Esophagus muscularis mucosa (tissue), 4 donors: ENCODE data around the gene HCFC1R1.

Experiments used
- EP300 ChIP-seq: sonication (generic); formaldehyde crosslinking; IDR thresholded peaks from one replicate; pipeline ENCODE4 v1.6.1; 2017; ENCODE audit warnings: antibody characterized with exemption
- POLR2A ChIP-seq: fragments of 450-650 bp; IDR thresholded peaks from one replicate; pipeline ENCODE4 v1.6.1; 2017; ENCODE audit warnings: antibody characterized with exemption, moderate library complexity, mild to moderate bottlenecking, low read depth
- POLR2AphosphoS5 ChIP-seq, 2 donors: sonication (generic); formaldehyde crosslinking; IDR thresholded peaks; one replicate each; pipeline ENCODE4 v1.6.1; 2017; ENCODE audit warnings: antibody characterized with exemption in 2 of 2
- TF ChIP-seq, protein P1 (sequence below), 3 experiments: fragments of 200-600 bp in 2 of 3; fragments of 450-650 bp in 1 of 3; sonication (generic) in 2 of 3; IDR thresholded peaks; one replicate each; pipeline ENCODE4 v1.5.1; 2017 to 2019; ENCODE audit warnings: antibody characterized with exemption in 3 of 3, mild to moderate bottlenecking in 2 of 3, moderate library complexity in 1 of 3

DNA sequence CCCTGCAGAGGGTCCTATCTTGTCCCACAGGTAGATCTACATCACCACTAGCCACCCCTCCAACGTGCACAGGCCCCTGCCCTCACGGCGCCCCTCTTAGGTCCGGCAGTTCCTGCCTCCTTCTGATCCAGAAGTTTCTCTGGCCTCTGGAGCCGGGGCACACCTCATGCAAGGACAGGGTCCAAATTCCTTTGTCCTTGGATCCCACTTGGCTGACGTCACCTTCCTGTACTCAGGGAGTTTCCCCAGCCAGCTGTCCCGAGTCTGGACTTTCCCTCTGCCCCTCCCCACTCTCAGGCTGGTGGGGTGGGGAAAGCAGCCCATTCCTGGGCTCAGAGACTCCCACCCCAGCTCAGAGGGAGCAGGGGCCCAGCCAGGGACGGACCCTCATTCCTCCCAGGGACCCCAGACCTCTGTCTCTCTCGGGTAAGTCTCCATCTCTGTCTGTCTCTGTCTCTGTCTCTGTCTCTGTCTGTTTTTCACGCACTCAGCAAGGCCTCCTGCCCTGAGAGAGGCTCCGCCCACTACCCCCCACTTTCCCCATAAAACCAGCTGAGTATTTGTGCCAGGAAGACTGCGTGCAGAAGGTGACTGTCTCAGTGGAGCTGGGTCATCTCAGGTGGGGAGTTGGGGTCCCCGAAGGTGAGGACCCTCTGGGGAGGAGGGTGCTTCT lies 41.5 kb upstream of the HCFC1R1 start, which contains the start of gene IL32:
- TF ChIP-seq, protein P1, sequence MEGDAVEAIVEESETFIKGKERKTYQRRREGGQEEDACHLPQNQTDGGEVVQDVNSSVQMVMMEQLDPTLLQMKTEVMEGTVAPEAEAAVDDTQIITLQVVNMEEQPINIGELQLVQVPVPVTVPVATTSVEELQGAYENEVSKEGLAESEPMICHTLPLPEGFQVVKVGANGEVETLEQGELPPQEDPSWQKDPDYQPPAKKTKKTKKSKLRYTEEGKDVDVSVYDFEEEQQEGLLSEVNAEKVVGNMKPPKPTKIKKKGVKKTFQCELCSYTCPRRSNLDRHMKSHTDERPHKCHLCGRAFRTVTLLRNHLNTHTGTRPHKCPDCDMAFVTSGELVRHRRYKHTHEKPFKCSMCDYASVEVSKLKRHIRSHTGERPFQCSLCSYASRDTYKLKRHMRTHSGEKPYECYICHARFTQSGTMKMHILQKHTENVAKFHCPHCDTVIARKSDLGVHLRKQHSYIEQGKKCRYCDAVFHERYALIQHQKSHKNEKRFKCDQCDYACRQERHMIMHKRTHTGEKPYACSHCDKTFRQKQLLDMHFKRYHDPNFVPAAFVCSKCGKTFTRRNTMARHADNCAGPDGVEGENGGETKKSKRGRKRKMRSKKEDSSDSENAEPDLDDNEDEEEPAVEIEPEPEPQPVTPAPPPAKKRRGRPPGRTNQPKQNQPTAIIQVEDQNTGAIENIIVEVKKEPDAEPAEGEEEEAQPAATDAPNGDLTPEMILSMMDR (IDR thresholded peaks at IDR 0.05) = no peak
- TF ChIP-seq EP300 = no peak
- TF ChIP-seq POLR2AphosphoS5 (IDR thresholded peaks at IDR 0.05) = peak; percentile 42 to 57
- TF ChIP-seq POLR2A = no peak
